ENCODE measurements around the gene RPL12.

The RPL12 gene

GRCh38 chr9:127450830-127451607 lies at the start of gene RPL12, which contains the start of gene LRSAM1:
Gene RPL12, minus strand, starts transcription at chr9:127451406. Its CDS starts 89 bp downstream, at chr9:127451317.
Gene LRSAM1, plus strand, starts transcription at chr9:127451510. Its CDS starts 3,018 bp downstream, at chr9:127454528.
- peak; percentile 99 for DNase-seq

GRCh38 chr9:127500862-127501261 lies 49.7 kb upstream of the RPL12 start:
- DNase-seq, result no peak

- no peak for DNase-seq
Observed at GRCh38 chr9:127500399-127500798, 49.2 kb upstream of the RPL12 start.

DNA sequence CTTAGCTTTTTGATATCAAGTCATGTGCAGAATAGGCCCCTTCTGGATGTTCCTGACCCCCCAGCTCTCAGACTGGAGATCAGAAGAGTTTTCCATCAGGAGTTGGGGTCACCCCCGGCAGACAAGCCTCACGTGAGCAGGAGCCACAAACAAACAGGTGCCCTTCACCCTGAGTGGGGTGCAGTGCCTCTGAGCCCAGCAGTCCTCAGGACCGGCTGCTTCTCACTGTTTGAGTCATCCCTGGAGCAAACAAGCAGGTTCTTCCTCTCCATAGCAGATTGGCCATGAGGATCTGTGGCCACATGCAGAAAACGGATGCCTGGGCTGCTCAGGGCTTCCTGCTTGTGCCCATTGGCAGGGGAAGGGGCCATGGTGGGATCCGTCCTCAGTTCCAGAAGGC lies 47.1 kb upstream of the RPL12 start:
- no peak for DNase-seq

DNA sequence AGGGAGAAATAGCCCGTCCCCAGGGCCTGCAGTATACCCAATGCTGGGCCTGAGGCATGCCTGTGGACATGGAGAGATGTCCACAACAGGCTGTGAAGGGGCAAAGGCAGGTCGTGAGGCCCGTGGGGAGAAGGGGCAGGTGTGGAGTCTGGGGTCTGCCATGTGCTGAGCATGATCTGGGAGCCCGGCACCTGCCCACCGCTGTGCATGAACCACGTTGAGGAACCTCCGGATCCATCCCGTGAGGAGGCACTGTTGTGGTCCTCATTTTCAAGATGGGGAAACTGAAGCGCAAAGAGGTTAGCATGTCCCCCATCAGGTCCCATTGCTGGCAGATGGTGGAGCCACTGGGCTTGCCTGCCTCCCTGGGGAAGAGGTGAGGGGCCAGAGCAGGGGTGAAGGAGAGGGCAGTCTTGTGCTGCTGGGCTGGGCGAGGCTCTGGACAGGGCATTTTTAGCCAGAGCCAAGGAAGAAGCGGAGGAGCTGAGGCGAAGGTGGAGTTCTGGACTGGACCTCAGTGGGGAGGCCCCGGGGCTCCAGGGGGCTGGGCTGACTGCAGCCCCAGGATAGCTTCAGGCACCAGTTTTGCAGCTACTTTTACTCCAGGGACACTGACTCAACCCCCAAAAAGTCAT lies 46.6 kb upstream of the RPL12 start:
- DNase-seq, result no peak

GRCh38 chr9:127496974-127497373 lies 45.8 kb upstream of the RPL12 start:
- DNase-seq, result no peak

DNA sequence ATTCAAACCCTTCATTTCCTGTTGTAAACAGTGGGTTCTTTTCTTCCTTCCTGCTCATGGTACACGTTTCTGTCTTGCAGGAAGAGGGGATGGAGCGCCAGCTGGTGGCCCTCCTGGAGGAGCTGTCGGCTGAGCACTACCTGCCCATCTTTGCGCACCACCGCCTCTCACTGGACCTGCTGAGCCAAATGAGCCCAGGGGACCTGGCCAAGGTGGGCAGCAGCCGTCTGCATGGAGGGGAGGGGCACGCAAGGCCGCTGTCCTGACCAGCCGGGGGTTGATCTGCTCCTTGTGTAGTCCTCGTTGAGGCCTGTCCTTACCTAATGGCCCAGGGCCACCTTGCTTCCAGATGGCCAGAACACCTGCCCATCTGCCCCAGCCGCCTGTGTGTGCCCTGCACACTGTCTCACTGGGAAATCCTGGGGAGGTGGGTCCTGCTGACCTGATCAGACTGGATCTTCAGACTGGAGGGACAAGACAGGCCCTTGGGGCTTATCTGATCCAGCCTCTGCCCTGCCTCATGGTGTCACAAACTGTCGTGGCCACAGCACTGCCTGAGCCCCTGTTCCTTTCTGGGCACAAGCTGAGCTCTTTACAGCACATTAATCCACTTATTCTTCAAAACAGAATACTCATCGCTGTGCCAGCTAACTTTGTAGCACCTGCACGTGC lies 44.8 kb upstream of the RPL12 start:
- DNase-seq, result no peak

GRCh38 chr9:127494304-127494702 lies 43.1 kb upstream of the RPL12 start:
- no peak for DNase-seq

DNA sequence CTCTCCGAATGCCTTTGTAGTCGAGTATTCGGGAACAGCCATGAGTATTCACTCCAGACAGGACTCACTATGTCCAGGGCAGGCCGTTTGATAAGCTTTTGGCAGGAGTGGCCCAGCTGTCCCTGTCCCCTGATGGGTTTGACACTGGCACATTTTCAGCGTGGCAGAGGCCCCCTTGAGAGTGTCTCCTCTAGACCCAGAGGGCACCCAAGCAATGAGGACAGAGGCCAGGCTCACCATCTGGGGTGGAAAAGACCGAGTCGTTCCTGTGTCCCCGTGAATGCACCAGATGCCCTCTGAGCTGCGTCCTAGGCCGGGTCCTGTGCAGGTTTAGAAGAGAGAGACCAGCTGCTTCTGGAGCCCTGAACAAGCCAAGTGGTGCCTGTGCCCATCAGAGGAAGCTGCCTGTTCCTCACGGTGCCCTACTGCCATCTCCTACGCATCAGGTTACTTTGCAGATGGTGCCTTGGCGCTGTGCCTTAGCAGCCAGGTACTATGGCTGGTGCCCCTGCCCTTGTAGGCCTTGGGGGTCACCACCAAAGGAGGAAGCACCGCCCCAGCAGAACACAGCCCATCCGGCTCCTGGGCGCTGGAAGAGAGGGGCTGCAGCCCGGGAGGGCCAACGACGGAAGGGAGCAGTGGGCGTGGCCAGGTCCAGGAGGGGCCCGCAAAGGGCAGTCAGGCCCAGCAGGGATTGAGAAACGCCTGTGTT lies 42.5 kb upstream of the RPL12 start:
- no peak for DNase-seq

- DNase-seq, result no peak
Observed at GRCh38 chr9:127492616-127493015, 41.4 kb upstream of the RPL12 start.

- no peak for DNase-seq
Observed at GRCh38 chr9:127491516-127491915, 40.3 kb upstream of the RPL12 start.

- DNase-seq, result no peak
Observed at GRCh38 chr9:127490535-127491230, 39.5 kb upstream of the RPL12 start.

- no peak for DNase-seq
Observed at GRCh38 chr9:127489471-127490115, 38.4 kb upstream of the RPL12 start.

DNA sequence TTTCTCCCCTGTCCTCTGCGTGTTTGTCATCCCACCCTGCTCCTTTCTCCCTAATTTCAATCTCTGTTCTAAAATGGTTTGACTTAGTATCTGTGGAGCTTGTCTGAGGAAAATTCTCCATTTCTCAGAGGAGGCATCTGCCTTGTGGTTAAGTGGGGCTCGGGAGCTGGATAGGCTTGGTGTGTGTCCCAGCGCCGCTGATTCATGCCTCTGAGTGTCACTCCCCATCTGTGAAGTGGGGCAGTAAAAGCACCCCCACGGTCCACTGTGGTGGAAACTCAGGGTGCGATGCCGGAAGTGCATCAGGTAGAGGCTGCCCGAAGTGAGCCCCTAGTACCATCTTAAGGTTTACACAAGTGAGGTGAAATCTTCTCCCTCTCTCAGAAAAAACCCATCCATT lies 37.7 kb upstream of the RPL12 start:
- no peak for DNase-seq

DNA sequence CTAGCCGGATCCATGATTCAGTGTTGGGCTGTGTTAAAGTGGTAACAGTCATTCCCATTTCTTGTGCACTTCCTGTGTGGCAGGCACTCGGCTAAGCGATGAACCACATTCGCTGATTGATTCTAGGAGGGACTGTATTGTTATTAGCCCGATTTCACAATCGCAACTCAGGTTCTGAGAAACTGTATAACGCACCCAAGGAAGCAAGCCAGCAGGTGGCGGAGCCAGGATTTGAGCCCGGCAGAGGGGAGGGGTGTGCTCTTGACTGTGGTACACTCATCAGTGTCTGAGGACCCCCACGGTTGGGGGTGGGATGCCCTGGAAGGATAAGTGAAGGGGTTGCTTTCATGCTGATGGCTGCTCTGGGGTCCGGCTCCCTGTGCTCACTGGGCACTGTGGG lies 34.8 kb upstream of the RPL12 start:
- DNase-seq, result no peak

GRCh38 chr9:127482662-127483061 lies 31.5 kb upstream of the RPL12 start:
- no peak for DNase-seq

DNA sequence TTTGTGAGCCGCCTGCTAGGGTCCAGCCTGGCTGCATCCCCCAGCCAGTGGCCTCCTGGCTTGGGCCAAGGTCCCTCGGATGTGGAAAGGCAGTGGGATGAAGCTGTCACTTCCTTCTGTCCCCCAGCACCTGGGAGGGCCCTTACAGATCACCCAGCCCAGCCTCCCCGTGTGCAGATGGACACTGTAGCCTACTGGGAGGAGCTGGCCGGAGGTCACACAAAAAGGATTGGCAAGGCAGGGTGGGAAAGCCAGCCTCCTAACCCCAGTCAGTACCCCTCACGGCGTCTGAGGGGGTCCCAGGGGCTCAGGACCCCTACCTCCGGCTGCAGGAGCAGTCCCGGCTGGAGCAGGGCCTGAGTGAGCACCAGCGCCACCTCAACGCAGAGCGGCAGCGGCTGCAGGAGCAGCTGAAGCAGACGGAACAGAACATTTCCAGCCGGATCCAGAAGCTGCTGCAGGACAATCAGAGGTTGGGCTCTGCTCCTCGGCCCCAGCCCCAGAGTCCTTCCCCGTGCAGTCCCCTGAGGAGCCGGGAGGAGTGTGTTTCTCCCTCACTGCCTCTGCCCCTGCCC lies 28.4 kb upstream of the RPL12 start:
- no peak for DNase-seq

DNA sequence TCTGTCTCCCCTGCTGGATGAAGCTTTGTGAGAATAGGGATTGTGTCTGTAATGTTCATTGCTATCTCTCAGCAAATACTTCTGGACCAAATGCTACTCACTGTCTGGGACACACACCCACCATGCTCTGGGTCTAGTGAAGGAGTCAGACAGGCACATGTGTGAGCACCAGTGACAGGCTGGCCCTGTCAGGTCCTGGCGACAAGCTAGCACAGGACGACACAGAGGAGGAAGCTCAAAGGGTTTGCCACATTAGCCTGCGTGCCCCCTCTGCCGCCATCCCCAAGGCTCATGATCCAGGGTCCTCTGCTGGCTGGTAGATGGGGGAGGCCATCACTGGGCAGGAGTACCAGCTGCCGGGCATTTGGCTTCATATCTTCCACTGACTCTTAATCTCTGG lies 23.4 kb upstream of the RPL12 start:
- DNase-seq, result no peak

DNA sequence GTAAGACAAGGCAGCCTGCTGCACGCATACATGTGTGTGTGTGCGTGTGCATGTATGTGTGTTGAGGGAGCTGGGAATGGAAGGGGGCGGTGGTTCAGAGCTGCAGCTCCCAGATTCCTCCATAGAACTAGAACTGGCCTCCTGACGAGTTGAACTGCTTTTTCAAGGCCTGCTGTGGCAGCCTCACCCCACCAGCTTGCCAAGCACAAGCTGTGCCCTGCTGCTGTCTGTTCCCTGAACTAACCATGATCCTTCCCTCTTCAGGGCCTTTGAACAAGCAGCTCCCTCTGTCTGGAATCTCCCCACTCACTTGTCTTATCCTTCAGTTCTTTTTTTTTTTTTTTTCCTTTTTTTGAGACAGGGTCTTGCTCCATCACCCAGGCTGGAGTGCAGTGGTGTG lies 22.7 kb upstream of the RPL12 start:
- DNase-seq, result no peak

DNA sequence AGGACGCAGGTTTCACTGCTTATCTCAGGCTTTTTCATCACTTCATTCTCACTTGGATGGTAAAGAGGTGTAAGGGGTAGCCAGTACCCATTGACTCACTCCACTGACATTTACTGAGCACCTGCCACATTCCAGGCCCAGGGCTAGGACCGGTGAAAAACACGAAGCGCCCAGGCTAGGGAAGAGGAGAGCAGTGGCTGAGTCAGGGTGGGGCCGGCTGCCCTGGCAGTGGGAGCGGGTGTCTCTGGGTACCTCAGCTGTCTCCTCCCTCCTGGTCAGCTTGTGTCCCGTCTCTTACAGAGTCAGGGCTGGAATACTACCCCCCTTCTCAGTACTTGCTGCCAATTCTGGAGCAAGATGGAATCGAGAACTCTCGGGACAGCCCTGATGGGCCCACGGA lies 22.3 kb upstream of the RPL12 start:
- DNase-seq, result no peak

GRCh38 chr9:127470662-127471061 lies 19.5 kb upstream of the RPL12 start:
- DNase-seq, result no peak

GRCh38 chr9:127467621-127468020 lies 16.4 kb upstream of the RPL12 start:
- no peak for DNase-seq
